Measurements from ENCODE around the gene CCNI. TPM values are rescaled to one million over a fixed set of nuclear protein-coding genes. Genes with fewer than 3 reads are reported as not detected.
A peak's percentile ranks its signal among the peaks of the same experiment; 100 is the strongest.
"Not testable (repeated sequence)": the region's sequence is repeated elsewhere in the genome, so short reads cannot be mapped to it uniquely, and the experiment has no call there.

CCNI gene
- total RNA-seq, 3 donors from 2014 or later: 108 to 123 (median 114) TPM

GRCh38 chr4:77037736-77038135, 38.1 kb downstream of the CCNI start:
- Mint-ChIP-seq H3K4me1 (ENCODE audit: low read depth) (peaks cover 2% of the 10 kb centered on the region), H3K9me3 (no peaks in the 10 kb centered on the region), H3K36me3 (ENCODE audit: insufficient read depth) (peaks cover 30% of the 10 kb centered on the region), H3K4me3 (no peak overlapping the region), H3K27me3 (ENCODE audit: low read depth) (no peaks in the 10 kb centered on the region)
- ATAC-seq (no peak), DNase-seq (no peak)

GRCh38 chr4:77037168-77037567, 38.6 kb downstream of the CCNI start:
- H3K27me3 Mint-ChIP-seq (ENCODE audit: low read depth); DNase-seq; H3K4me3 Mint-ChIP-seq; ATAC-seq; H3K9me3 Mint-ChIP-seq; H3K4me1 Mint-ChIP-seq (ENCODE audit: low read depth): not testable (repeated sequence)
- peaks cover 30% of the 10 kb centered on the region for H3K36me3 Mint-ChIP-seq (ENCODE audit: insufficient read depth)

GRCh38 chr4:77036206-77036605, 39.6 kb downstream of the CCNI start:
- H3K27me3 Mint-ChIP-seq (ENCODE audit: low read depth): no peaks in the 10 kb centered on the region
- no peaks in the 10 kb centered on the region for H3K9me3 Mint-ChIP-seq
- DNase-seq (no peak), ATAC-seq (no peak)
- peaks cover 31% of the 10 kb centered on the region for H3K36me3 Mint-ChIP-seq (ENCODE audit: insufficient read depth)
- peaks cover 16% of the 10 kb centered on the region for H3K4me1 Mint-ChIP-seq (ENCODE audit: low read depth)
- H3K4me3 Mint-ChIP-seq: no peak overlapping the region

- Mint-ChIP-seq H3K4me1 (ENCODE audit: low read depth) (peaks cover 22% of the 10 kb centered on the region), H3K36me3 (ENCODE audit: insufficient read depth) (peaks cover 37% of the 10 kb centered on the region), H3K27me3 (ENCODE audit: low read depth) (no peaks in the 10 kb centered on the region), H3K9me3 (no peaks in the 10 kb centered on the region), H3K4me3 (no peak overlapping the region)
- ATAC-seq (no peak), DNase-seq (no peak)
Measured at GRCh38 chr4:77035153-77035552, 40.6 kb downstream of the CCNI start.

GRCh38 chr4:77031544-77031943, 44.2 kb downstream of the CCNI start:
- peak; percentile 78 to 80 for ATAC-seq
- DNase-seq: no peak
- H3K4me1 Mint-ChIP-seq (ENCODE audit: low read depth): peaks cover 42% of the 10 kb centered on the region
- no peaks in the 10 kb centered on the region for H3K9me3 Mint-ChIP-seq
- peaks cover 39% of the 10 kb centered on the region for H3K36me3 Mint-ChIP-seq (ENCODE audit: insufficient read depth)
- no peak overlapping the region for H3K4me3 Mint-ChIP-seq
- H3K27me3 Mint-ChIP-seq (ENCODE audit: low read depth): no peaks in the 10 kb centered on the region

GRCh38 chr4:77029757-77030156, 46.0 kb downstream of the CCNI start:
- peaks cover 44% of the 10 kb centered on the region for H3K36me3 Mint-ChIP-seq (ENCODE audit: insufficient read depth)

GRCh38 chr4:77028246-77028645, 47.5 kb downstream of the CCNI start:
- no peak for DNase-seq
- ATAC-seq: peak; percentile 70 to 76
- peaks cover 52% of the 10 kb centered on the region for H3K36me3 Mint-ChIP-seq (ENCODE audit: insufficient read depth)

More at GRCh38 chr4:77029757-77030156, 46.0 kb downstream of the CCNI start:
- not testable (repeated sequence) for ATAC-seq; H3K27me3 Mint-ChIP-seq (ENCODE audit: low read depth); H3K9me3 Mint-ChIP-seq; DNase-seq; H3K4me3 Mint-ChIP-seq
- peaks cover 55% of the 10 kb centered on the region for H3K4me1 Mint-ChIP-seq (ENCODE audit: low read depth)

GRCh38 chr4:77026322-77026704, 49.5 kb downstream of the CCNI start:
- peak overlapping the region; percentile 40 for H3K4me3 Mint-ChIP-seq
- ATAC-seq: no peak
- H3K27me3 Mint-ChIP-seq (ENCODE audit: low read depth): no peaks in the 10 kb centered on the region
- peaks cover 46% of the 10 kb centered on the region for H3K4me1 Mint-ChIP-seq (ENCODE audit: low read depth)
- H3K36me3 Mint-ChIP-seq (ENCODE audit: insufficient read depth): peaks cover 54% of the 10 kb centered on the region
- no peaks in the 10 kb centered on the region for H3K9me3 Mint-ChIP-seq
- no peak for DNase-seq

More at GRCh38 chr4:77028246-77028645, 47.5 kb downstream of the CCNI start:
- no peaks in the 10 kb centered on the region for H3K27me3 Mint-ChIP-seq (ENCODE audit: low read depth)
- H3K4me3 Mint-ChIP-seq: peak overlapping the region; percentile 12
- H3K9me3 Mint-ChIP-seq: no peaks in the 10 kb centered on the region
- H3K4me1 Mint-ChIP-seq (ENCODE audit: low read depth): peaks cover 59% of the 10 kb centered on the region

GRCh38 chr4:77025643-77026321, 50.0 kb downstream of the CCNI start:
- DNase-seq (no peak), ATAC-seq (peak; percentile 87 to 90)
- peaks cover 55% of the 10 kb centered on the region for H3K36me3 Mint-ChIP-seq (ENCODE audit: insufficient read depth)
- no peaks in the 10 kb centered on the region for H3K27me3 Mint-ChIP-seq (ENCODE audit: low read depth)
- no peaks in the 10 kb centered on the region for H3K9me3 Mint-ChIP-seq
- H3K4me1 Mint-ChIP-seq (ENCODE audit: low read depth): peaks cover 41% of the 10 kb centered on the region
- peak overlapping the region; percentile 40 for H3K4me3 Mint-ChIP-seq

GRCh38 chr4:77023920-77024319, 51.9 kb downstream of the CCNI start:
- no peaks in the 10 kb centered on the region for H3K27me3 Mint-ChIP-seq (ENCODE audit: low read depth)
- ATAC-seq (no peak), DNase-seq (no peak)
- H3K4me1 Mint-ChIP-seq (ENCODE audit: low read depth): peaks cover 34% of the 10 kb centered on the region
- no peak overlapping the region for H3K4me3 Mint-ChIP-seq
- no peaks in the 10 kb centered on the region for H3K9me3 Mint-ChIP-seq
- H3K36me3 Mint-ChIP-seq (ENCODE audit: insufficient read depth): peaks cover 66% of the 10 kb centered on the region

GRCh38 chr4:77022560-77023179, 53.1 kb downstream of the CCNI start:
- H3K27me3 Mint-ChIP-seq (ENCODE audit: low read depth): no peaks in the 10 kb centered on the region
- H3K36me3 Mint-ChIP-seq (ENCODE audit: insufficient read depth): peaks cover 59% of the 10 kb centered on the region
- H3K9me3 Mint-ChIP-seq: no peaks in the 10 kb centered on the region
- DNase-seq: no peak
- H3K4me1 Mint-ChIP-seq (ENCODE audit: low read depth): peaks cover 22% of the 10 kb centered on the region
- no peak for ATAC-seq
- no peak overlapping the region for H3K4me3 Mint-ChIP-seq

- Mint-ChIP-seq H3K4me3 (no peak overlapping the region), H3K9me3 (no peaks in the 10 kb centered on the region), H3K27me3 (ENCODE audit: low read depth) (no peaks in the 10 kb centered on the region), H3K36me3 (ENCODE audit: insufficient read depth) (peaks cover 53% of the 10 kb centered on the region), H3K4me1 (ENCODE audit: low read depth) (peaks cover 17% of the 10 kb centered on the region)
- ATAC-seq (no peak), DNase-seq (no peak)
Measured at GRCh38 chr4:77021614-77022089, 54.1 kb downstream of the CCNI start.

GRCh38 chr4:77020017-77020416, 55.8 kb downstream of the CCNI start:
- peaks cover 11% of the 10 kb centered on the region for H3K4me1 Mint-ChIP-seq (ENCODE audit: low read depth)

GRCh38 chr4:77015390-77015789, 60.4 kb downstream of the CCNI start:
- DNase-seq (no peak), ATAC-seq (no peak)
- H3K4me1 Mint-ChIP-seq (ENCODE audit: low read depth): peaks cover 41% of the 10 kb centered on the region
- no peaks in the 10 kb centered on the region for H3K27me3 Mint-ChIP-seq (ENCODE audit: low read depth)
- no peak overlapping the region for H3K4me3 Mint-ChIP-seq
- H3K9me3 Mint-ChIP-seq: no peaks in the 10 kb centered on the region
- H3K36me3 Mint-ChIP-seq (ENCODE audit: insufficient read depth): peaks cover 35% of the 10 kb centered on the region

More at GRCh38 chr4:77020017-77020416, 55.8 kb downstream of the CCNI start:
- no peaks in the 10 kb centered on the region for H3K9me3 Mint-ChIP-seq
- H3K27me3 Mint-ChIP-seq (ENCODE audit: low read depth): no peaks in the 10 kb centered on the region
- no peak for DNase-seq
- ATAC-seq: no peak
- no peak overlapping the region for H3K4me3 Mint-ChIP-seq
- peaks cover 49% of the 10 kb centered on the region for H3K36me3 Mint-ChIP-seq (ENCODE audit: insufficient read depth)

GRCh38 chr4:77014256-77014655, 61.5 kb downstream of the CCNI start:
- no peaks in the 10 kb centered on the region for H3K9me3 Mint-ChIP-seq
- no peaks in the 10 kb centered on the region for H3K27me3 Mint-ChIP-seq (ENCODE audit: low read depth)
- DNase-seq: no peak
- peak; percentile 46 to 66 for ATAC-seq
- H3K36me3 Mint-ChIP-seq (ENCODE audit: insufficient read depth): peaks cover 26% of the 10 kb centered on the region
- no peak overlapping the region for H3K4me3 Mint-ChIP-seq
- H3K4me1 Mint-ChIP-seq (ENCODE audit: low read depth): peaks cover 47% of the 10 kb centered on the region

Measured in activated T-cell treated with anti-CD3 and anti-CD28 coated beads, Interleukin-2, amount 50 U/mL, for 4 hours (primary cell).